K562 (cell line): ENCODE results near the gene GCNT1. TPM values are rescaled to one million over a fixed set of nuclear protein-coding genes. Genes with fewer than 3 reads are reported as not detected.

Experiments used
- ATAC-seq: fragments of 200-7000 bp; cut with Tn5 transposase; 3 replicates; pipeline ENCODE4 v1.9.1; 2020; ENCODE audit warnings: moderate library complexity
- BruUV-seq: library from RNA; stranded (reverse); fragments of 400-500 nt; replicated peaks from 2 replicates; lab custom pipeline; 2021; lab: Mats Ljungman, UMichigan
- CTCF ChIA-PET: fragments of 300-600 bp; formaldehyde crosslinking; extraction: SDS; loops from one replicate; lab custom pipeline; 2021; ENCODE audit warnings: low intra/inter-chr PET ratio; lab: Yijun Ruan, JAX
- POLR2A ChIA-PET: fragments of 300-600, 350-650 bp; sonication (Branson Sonifier 250); formaldehyde crosslinking; extraction: SDS; loops from one replicate; lab custom pipeline; 2021; ENCODE audit warnings: antibody characterized with exemption, inconsistent platforms; lab: Yijun Ruan, JAX
- DNase-seq, 4 experiments: peaks; one replicate each; pipeline versions ENCODE4 v3.0.0 to v3.0.0-alpha.2; 2011 to 2018; ENCODE audit warnings: low spot score in 3 of 4, mixed read lengths in 3 of 4; ENCODE audit errors: extremely low read depth in 1 of 4
- FAIRE-seq: peaks from 2 replicates; lab custom pipeline; 2011; peaks lifted over from hg19 to GRCh38; lab: Jason Lieb, UNC
- H2AFZ ChIP-seq: 2 replicates; pipeline ENCODE4 v1.6.0; 2011; ENCODE audit warnings: low read depth, low read length, control low read depth, inconsistent platforms
- H3K27ac ChIP-seq: fragments of 200-600 bp; 3 replicates; pipeline ENCODE4 v1.8.0; 2011; ENCODE audit warnings: low read depth, mild to moderate bottlenecking, control low read depth, inconsistent platforms, low read length, moderate library complexity, mixed read lengths; ENCODE audit errors: extremely low read depth
- H3K27me3 ChIP-seq, 2 experiments: fragments of 300-600 bp in 1 of 2; 2 replicates in 1 of 2; 3 replicates in 1 of 2; pipeline versions ENCODE4 v1.6.0 to v1.8.0; 2011; ENCODE audit warnings: inconsistent platforms in 2 of 2, low read length in 2 of 2, mild to moderate bottlenecking in 1 of 2, mixed read lengths in 1 of 2, moderate library complexity in 1 of 2; ENCODE audit not compliant: control insufficient read depth in 2 of 2, insufficient read depth in 2 of 2
- H3K36me3 ChIP-seq: fragments of 300-600 bp; 3 replicates; pipeline ENCODE4 v1.8.0; 2011; ENCODE audit warnings: mild to moderate bottlenecking, low read length, inconsistent platforms; ENCODE audit not compliant: control insufficient read depth, insufficient read depth
- H3K4me1 ChIP-seq, 2 experiments: fragments of 200-600 bp in 1 of 2; replicated peaks in 1 of 2; 2 replicates in 1 of 2; 3 replicates in 1 of 2; pipeline versions ENCODE4 v1.5.1 to v1.8.0; 2011; ENCODE audit warnings: inconsistent platforms in 2 of 2, low read length in 2 of 2, mild to moderate bottlenecking in 1 of 2, mixed read lengths in 1 of 2, moderate library complexity in 1 of 2; ENCODE audit not compliant: control insufficient read depth in 2 of 2, insufficient read depth in 2 of 2
- H3K4me2 ChIP-seq: 2 replicates; pipeline ENCODE4 v1.6.1; 2011; ENCODE audit warnings: low read length, control low read depth, inconsistent platforms, mixed read lengths; ENCODE audit not compliant: insufficient read depth
- H3K4me3 ChIP-seq: fragments of 200-600 bp; sonication (generic), shearing (Covaris generic); 2 replicates; pipeline ENCODE4 v1.5.1; 2016; ENCODE audit warnings: control low read depth, inconsistent platforms
- H3K79me2 ChIP-seq: fragments of 200-600 bp; 3 replicates; pipeline ENCODE4 v1.8.0; 2011; ENCODE audit warnings: low read length, inconsistent platforms; ENCODE audit not compliant: control insufficient read depth, insufficient read depth
- H3K9ac ChIP-seq, 2 experiments: 2 replicates each; pipeline versions ENCODE4 v1.6.0 to v1.6.1; 2011; ENCODE audit warnings: low read depth in 2 of 2, low read length in 2 of 2, control low read depth in 1 of 2, inconsistent platforms in 1 of 2, mild to moderate bottlenecking in 1 of 2, mixed read lengths in 1 of 2; ENCODE audit not compliant: insufficient read depth in 1 of 2
- H3K9me1 ChIP-seq: one replicate; pipeline ENCODE4 v1.6.0; 2011; ENCODE audit warnings: inconsistent platforms, mild to moderate bottlenecking, low read length, moderate library complexity; ENCODE audit not compliant: control insufficient read depth, insufficient read depth
- H3K9me3 ChIP-seq: replicated peaks from 2 replicates; pipeline ENCODE4 v1.5.1; 2011; ENCODE audit warnings: low read depth, low read length, inconsistent platforms; ENCODE audit not compliant: control insufficient read depth, insufficient read depth
- H4K20me1 ChIP-seq: replicated peaks from 2 replicates; pipeline ENCODE4 v1.6.1; 2011; ENCODE audit warnings: low read length, inconsistent platforms, mixed read lengths; ENCODE audit not compliant: control insufficient read depth, insufficient read depth
- MAFG ChIP-seq: fragments of 450-650 bp; conservative IDR thresholded peaks from 2 replicates; pipeline ENCODE4 v1.6.1; 2016; ENCODE audit warnings: missing genetic modification characterization, missing compliant biosample characterization
- MEF2A ChIP-seq: IDR thresholded peaks from 2 replicates; pipeline ENCODE4 v1.6.1; 2011; ENCODE audit warnings: low read depth, mild to moderate bottlenecking, low read length, moderate library complexity; ENCODE audit not compliant: control insufficient read depth
- RBM15 ChIP-seq: fragments of 200-400 bp; formaldehyde crosslinking; IDR thresholded peaks from 2 replicates; pipeline ENCODE4 v1.6.1; 2018; ENCODE audit warnings: mild to moderate bottlenecking, low read length, moderate library complexity; ENCODE audit not compliant: insufficient read depth
- TAF15 ChIP-seq: fragments of 200-400 bp; formaldehyde crosslinking; IDR thresholded peaks from 2 replicates; pipeline ENCODE4 v1.6.1; 2017; ENCODE audit warnings: mild to moderate bottlenecking, low read depth, low read length, moderate library complexity
- THAP12 ChIP-seq: fragments of 250-450 bp; sonication (Bioruptor Pico); IDR thresholded peaks from 2 replicates; pipeline ENCODE4 v1.9.0; 2021; ENCODE audit warnings: mild to moderate bottlenecking, inconsistent platforms
- USF1 ChIP-seq: sonication (generic); formaldehyde crosslinking; IDR thresholded peaks from 2 replicates; pipeline ENCODE4 v1.9.0; 2022; ENCODE audit warnings: mild to moderate bottlenecking, missing genetic modification reagents
- ZFP1 ChIP-seq: fragments of 450-650 bp; formaldehyde crosslinking; IDR thresholded peaks from 2 replicates; pipeline ENCODE4 v1.4.0; 2020; ENCODE audit warnings: mild to moderate bottlenecking, mixed read lengths
- WGBS: fragments of 100-300 bp; shearing (Covaris generic); methylation state at CpG from one replicate; pipeline ENCODE4 v1.1.6; 2016; ENCODE audit warnings: low coverage, mixed read lengths; ENCODE audit not compliant: insufficient coverage; ENCODE audit errors: missing lambda C conversion rate; 5-methylcytosine and 5-hydroxymethylcytosine counted together
- in situ Hi-C: fragments of 300-500 bp; cut with MboI; formaldehyde crosslinking; loops from 4 replicates; pipeline ENCODE4 v1.15.0; 2018; ENCODE audit warnings: inconsistent platforms, mixed read lengths
- intact Hi-C: fragments of 100-400 bp; cut with micrococcal nuclease; formaldehyde crosslinking; loops from 2 replicates; pipeline ENCODE4 v1.14.2; 2022
- polyA plus RNA-seq, 8 experiments: library from polyadenylated mRNA; depleted of rRNA in 4 of 8; stranded (reverse) in 5 of 8; unstranded in 3 of 8; fragments of >200 nt; fragmentation: Nextera tagmentation in 2 of 8; fragmentation: Illumina TruSeq in 1 of 8; extraction: Ambion mirVana in 2 of 8; extraction: Trizol in 1 of 8; gene quantifications; 2 replicates each; pipeline versions ENCODE4 v1.2.1 to v1.2.3, GENCODE V29; 2011 to 2014; ENCODE audit warnings: inconsistent platforms in 1 of 8, missing spikeins in 1 of 8
- total RNA-seq, 7 experiments: library from RNA; depleted of rRNA in 6 of 7; stranded (reverse); fragments of >200 nt in 6 of 7; fragmentation: Illumina TruSeq in 2 of 7; extraction: Trizol in 2 of 7; gene quantifications; 2 replicates each; pipeline versions ENCODE4 v1.2.1 to v1.2.3, GENCODE V29; 2011 to 2021; ENCODE audit warnings: low replicate concordance in 1 of 7
- TF ChIP-seq, protein P1 (sequence below): fragments of 450-650 bp; formaldehyde crosslinking; IDR thresholded peaks from 2 replicates; pipeline ENCODE4 v1.4.0; 2020; ENCODE audit warnings: mild to moderate bottlenecking, mixed read lengths

Gene GCNT1
- total and polyA plus RNA-seq, 9 of the 15 experiments (the other 6 are each of a cell fraction or from before 2014, with no cell fraction given), result 0.01 to 0.71 (median 0.10) TPM

DNA sequence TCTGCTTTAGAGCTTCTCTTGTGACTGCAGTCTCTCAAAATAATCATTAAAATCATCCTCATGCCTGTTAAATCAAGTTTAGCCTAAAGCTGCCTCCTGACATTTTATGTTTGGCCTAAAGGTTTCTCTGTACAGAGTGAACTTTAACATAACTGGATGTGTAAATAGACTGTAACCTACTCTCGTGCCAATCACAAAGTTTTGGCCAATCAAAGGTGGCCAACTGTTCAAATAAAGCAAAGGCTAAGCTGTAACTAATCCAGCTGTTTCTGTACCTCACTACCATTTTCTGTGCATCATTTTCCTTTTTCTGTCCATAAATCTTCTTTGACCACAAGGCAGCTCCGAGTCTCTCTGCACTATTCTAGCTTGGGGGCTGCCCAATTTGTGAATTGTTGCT lies 86.2 kb downstream of the GCNT1 start:
- 0% methylated on average over 2 of the region's 2 CpGs for WGBS
- TF ChIP-seq MEF2A (no peak), TAF15 (no peak), THAP12 (CRISPR knock-in tag) (no peak), MAFG (tag) (no peak), RBM15 (no peak), USF1 (CRISPR knock-in tag) (no peak), ZFP1 (no peak)
- TF ChIP-seq, protein P1, sequence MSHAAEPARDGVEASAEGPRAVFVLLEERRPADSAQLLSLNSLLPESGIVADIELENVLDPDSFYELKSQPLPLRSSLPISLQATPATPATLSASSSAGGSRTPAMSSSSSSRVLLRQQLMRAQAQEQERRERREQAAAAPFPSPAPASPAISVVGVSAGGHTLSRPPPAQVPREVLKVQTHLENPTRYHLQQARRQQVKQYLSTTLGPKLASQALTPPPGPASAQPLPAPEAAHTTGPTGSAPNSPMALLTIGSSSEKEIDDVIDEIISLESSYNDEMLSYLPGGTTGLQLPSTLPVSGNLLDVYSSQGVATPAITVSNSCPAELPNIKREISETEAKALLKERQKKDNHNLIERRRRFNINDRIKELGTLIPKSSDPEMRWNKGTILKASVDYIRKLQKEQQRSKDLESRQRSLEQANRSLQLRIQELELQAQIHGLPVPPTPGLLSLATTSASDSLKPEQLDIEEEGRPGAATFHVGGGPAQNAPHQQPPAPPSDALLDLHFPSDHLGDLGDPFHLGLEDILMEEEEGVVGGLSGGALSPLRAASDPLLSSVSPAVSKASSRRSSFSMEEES, result no peak
- no peak for DNase-seq
- intact Hi-C loops, result no loop called here
- Histone ChIP-seq H3K4me1 (no peaks in the 10 kb centered on the region), H4K20me1 (no peaks in the 10 kb centered on the region), H3K4me3 (no peak overlapping the region), H3K79me2 (no peaks in the 10 kb centered on the region), H3K27ac (no peak overlapping the region), H3K4me2 (no peak overlapping the region), H2AFZ (no peak overlapping the region), H3K36me3 (no peaks in the 10 kb centered on the region), H3K9ac (no peak overlapping the region), H3K9me3 (no peaks in the 10 kb centered on the region), H3K9me1 (no peaks in the 10 kb centered on the region), H3K27me3 (no peaks in the 10 kb centered on the region)
- FAIRE-seq, result no peak
- BruUV-seq, result no TSS peak
- CTCF ChIA-PET, result no interaction called here
- in situ Hi-C loops, result no loop called here
- ATAC-seq, result no peak
- POLR2A ChIA-PET, result interaction anchor here (1.4 kb wide), 1 partner anchor 19 kb away, joined by 3 read pairs; no protein-coding TSS in a partner anchor
